CD8-positive, alpha-beta memory T cell (primary cell): ENCODE results near the gene PAXIP1. TPM values are rescaled to one million over a fixed set of nuclear protein-coding genes. Genes with fewer than 3 reads are reported as not detected.
A peak's percentile ranks its signal among the peaks of the same experiment; 100 is the strongest.

Source experiments
- CTCF ChIA-PET: fragments of 350-600 bp; sonication (Branson Sonifier 250); formaldehyde crosslinking; loops from one replicate; lab custom pipeline; 2021; ENCODE audit warnings: antibody characterized with exemption; lab: Charles Lee
- POLR2A ChIA-PET: fragments of 350-600 bp; sonication (Branson Sonifier 250); formaldehyde crosslinking; loops from one replicate; lab custom pipeline; 2021; ENCODE audit warnings: antibody characterized with exemption; lab: Charles Lee
- DNase-seq, 5 donors: peaks; one replicate each; pipeline versions ENCODE4 v3.0.0 to v3.0.0-alpha.2; 2020 to 2022; ENCODE audit warnings: mixed read lengths in 1 of 5
- H3K27ac ChIP-seq: one replicate; pipeline ENCODE4 v1.7.0; 2013; ENCODE audit warnings: low read depth, mild to moderate bottlenecking, low read length, moderate library complexity
- H3K27me3 ChIP-seq: 2 replicates; pipeline ENCODE4 v1.7.0; 2013; ENCODE audit warnings: low read length, mild to moderate bottlenecking; ENCODE audit not compliant: insufficient read depth, poor library complexity, severe bottlenecking
- H3K36me3 ChIP-seq: 2 replicates; pipeline ENCODE4 v1.7.0; 2013; ENCODE audit warnings: mild to moderate bottlenecking, low read length, moderate library complexity; ENCODE audit not compliant: insufficient read depth
- H3K4me1 ChIP-seq: 2 replicates; pipeline ENCODE4 v1.7.0; 2013; ENCODE audit warnings: mild to moderate bottlenecking, low read length, moderate library complexity; ENCODE audit not compliant: insufficient read depth
- H3K4me3 ChIP-seq: 2 replicates; pipeline ENCODE4 v1.7.0; 2013; ENCODE audit warnings: mild to moderate bottlenecking, low read length
- H3K9me3 ChIP-seq: 2 replicates; pipeline ENCODE4 v1.7.0; 2013; ENCODE audit warnings: mild to moderate bottlenecking, low read length
- H3K27ac Mint-ChIP-seq, 8 donors: one replicate each; pipeline ENCODE4 v1.8.0; 2020 to 2021; ENCODE audit warnings: mixed read lengths in 8 of 8, mild to moderate bottlenecking in 6 of 8, inconsistent platforms in 3 of 8, moderate library complexity in 3 of 8
- H3K27me3 Mint-ChIP-seq, 2 donors: one replicate each; pipeline ENCODE4 v1.8.0; 2020 to 2021; ENCODE audit warnings: mixed read lengths in 2 of 2, mild to moderate bottlenecking in 1 of 2, moderate library complexity in 1 of 2
- H3K36me3 Mint-ChIP-seq, 3 donors: one replicate each; pipeline ENCODE4 v1.8.0; 2020 to 2021; ENCODE audit warnings: mixed read lengths in 3 of 3, inconsistent platforms in 1 of 3, mild to moderate bottlenecking in 1 of 3
- H3K4me1 Mint-ChIP-seq, 3 donors: one replicate each; pipeline ENCODE4 v1.8.0; 2020 to 2021; ENCODE audit warnings: mixed read lengths in 3 of 3, inconsistent platforms in 1 of 3, mild to moderate bottlenecking in 1 of 3
- H3K4me3 Mint-ChIP-seq, 7 donors: one replicate each; pipeline ENCODE4 v1.8.0; 2020 to 2021; ENCODE audit warnings: mixed read lengths in 7 of 7, mild to moderate bottlenecking in 6 of 7, moderate library complexity in 4 of 7, inconsistent platforms in 2 of 7
- H3K9me3 Mint-ChIP-seq, 5 donors: one replicate each; pipeline ENCODE4 v1.8.0; 2020 to 2022; ENCODE audit warnings: mixed read lengths in 5 of 5, mild to moderate bottlenecking in 3 of 5, moderate library complexity in 2 of 5, inconsistent platforms in 1 of 5
- polyA plus RNA-seq: library from polyadenylated mRNA; unstranded; fragments of 300-500 nt; fragmentation: Illumina TruSeq; gene quantifications from one replicate; pipeline ENCODE4 v1.2.3, GENCODE V29; 2021
- total RNA-seq, 2 experiments: library from RNA; stranded (reverse); gene quantifications; one replicate each; pipeline ENCODE4 v1.2.3, GENCODE V29; 2021

Gene PAXIP1
- total and polyA plus RNA-seq, 3 experiments from 2014 or later = 2.0 to 25.8 (median 23.1) TPM

GRCh38 chr7:155021699-155022145 lies 18.8 kb upstream of the PAXIP1 start:
- Histone ChIP-seq H3K9me3 (no peaks in the 10 kb centered on the region), H3K4me3 (no peak overlapping the region), H3K27me3 (no peaks in the 10 kb centered on the region), H3K27ac (no peak overlapping the region), H3K36me3 (no peaks in the 10 kb centered on the region), H3K4me1 (no peaks in the 10 kb centered on the region)
- H3K4me1 Mint-ChIP-seq = no peaks in the 10 kb centered on the region
- DNase-seq = no peak
- H3K27me3 Mint-ChIP-seq = peaks cover 7 to 15% of the 10 kb centered on the region in 2 donors
- no peak overlapping the region for H3K27ac Mint-ChIP-seq
- peaks cover 0 to 1% (median 0%) of the 10 kb centered on the region in 3 donors for H3K36me3 Mint-ChIP-seq
- no peak overlapping the region for H3K4me3 Mint-ChIP-seq
- POLR2A ChIA-PET = no interaction called here
- no peaks in the 10 kb centered on the region for H3K9me3 Mint-ChIP-seq
- CTCF ChIA-PET = interaction anchor here (4.3 kb wide), 1 partner anchor 12 kb away, joined by 24 read pairs; no protein-coding TSS in a partner anchor

- no peak overlapping the region for H3K4me3 ChIP-seq
- Mint-ChIP-seq H3K4me1 (no peaks in the 10 kb centered on the region), H3K27ac (no peak overlapping the region), H3K9me3 (no peaks in the 10 kb centered on the region), H3K36me3 (peaks cover 0 to 1% (median 0%) of the 10 kb centered on the region in 3 donors), H3K4me3 (no peak overlapping the region), H3K27me3 (peaks cover 7 to 15% of the 10 kb centered on the region in 2 donors)
- no peak overlapping the region for H3K27ac ChIP-seq
- no peaks in the 10 kb centered on the region for H3K27me3 ChIP-seq
- DNase-seq = no peak
- H3K4me1 ChIP-seq = no peaks in the 10 kb centered on the region
- ChIA-PET POLR2A (no interaction called here), CTCF (interaction anchor here (4.3 kb wide), 1 partner anchor 12 kb away, joined by 24 read pairs; no protein-coding TSS in a partner anchor)
- no peaks in the 10 kb centered on the region for H3K36me3 ChIP-seq
- no peaks in the 10 kb centered on the region for H3K9me3 ChIP-seq
Measured at GRCh38 chr7:155020996-155021395, 18.1 kb upstream of the PAXIP1 start.

- Mint-ChIP-seq H3K4me1 (no peaks in the 10 kb centered on the region), H3K9me3 (no peaks in the 10 kb centered on the region), H3K27ac (no peak overlapping the region), H3K27me3 (peaks cover 0 to 10% of the 10 kb centered on the region in 2 donors), H3K4me3 (no peak overlapping the region), H3K36me3 (no peaks in the 10 kb centered on the region)
- ChIA-PET POLR2A (no interaction called here), CTCF (no interaction called here)
- Histone ChIP-seq H3K36me3 (no peaks in the 10 kb centered on the region), H3K27me3 (no peaks in the 10 kb centered on the region), H3K4me3 (no peak overlapping the region), H3K9me3 (no peaks in the 10 kb centered on the region), H3K4me1 (no peaks in the 10 kb centered on the region), H3K27ac (no peak overlapping the region)
- DNase-seq = no peak
Measured at GRCh38 chr7:155017834-155018233, 14.9 kb upstream of the PAXIP1 start.

- Histone ChIP-seq H3K9me3 (no peaks in the 10 kb centered on the region), H3K27me3 (no peaks in the 10 kb centered on the region), H3K4me3 (no peak overlapping the region), H3K27ac (no peak overlapping the region), H3K4me1 (no peaks in the 10 kb centered on the region), H3K36me3 (no peaks in the 10 kb centered on the region)
- H3K27me3 Mint-ChIP-seq = peaks cover 1 to 5% of the 10 kb centered on the region in 2 donors
- no peak for DNase-seq
- no peak overlapping the region for H3K27ac Mint-ChIP-seq
- POLR2A ChIA-PET = interaction anchor here (0.6 kb wide), 1 partner anchor 84 kb away, joined by 3 read pairs; no protein-coding TSS in a partner anchor
- H3K4me3 Mint-ChIP-seq = no peak overlapping the region
- peaks cover 0 to 1% (median 0%) of the 10 kb centered on the region in 3 donors for H3K36me3 Mint-ChIP-seq
- peaks cover 0 to 6% (median 4%) of the 10 kb centered on the region in 3 donors for H3K4me1 Mint-ChIP-seq
- CTCF ChIA-PET = interaction anchor here (1.8 to 5.0 kb wide), 3 partner anchors 9 to 96 kb away, joined by 5 to 31 read pairs (median 24); no protein-coding TSS in a partner anchor
- H3K9me3 Mint-ChIP-seq = no peaks in the 10 kb centered on the region
Measured at GRCh38 chr7:155011086-155011485, 8.2 kb upstream of the PAXIP1 start.

- H3K9me3 Mint-ChIP-seq = no peaks in the 10 kb centered on the region
- H3K27ac ChIP-seq = no peak overlapping the region
- H3K4me3 ChIP-seq = no peak overlapping the region
- CTCF ChIA-PET = interaction anchor here (1.6 to 5.0 kb wide), 4 partner anchors 11 to 96 kb away, joined by 5 to 31 read pairs (median 14); no protein-coding TSS in a partner anchor
- POLR2A ChIA-PET = no interaction called here
- no peaks in the 10 kb centered on the region for H3K9me3 ChIP-seq
- H3K36me3 ChIP-seq = no peaks in the 10 kb centered on the region
- peaks cover 3 to 9% (median 7%) of the 10 kb centered on the region in 3 donors for H3K4me1 Mint-ChIP-seq
- H3K27me3 Mint-ChIP-seq = peaks cover 0 to 1% of the 10 kb centered on the region in 2 donors
- no peaks in the 10 kb centered on the region for H3K27me3 ChIP-seq
- peak in 1 of 5 donors; percentile 13 for DNase-seq
- peak overlapping the region in 1 of 7 donors; percentile 14 for H3K4me3 Mint-ChIP-seq
- H3K4me1 ChIP-seq = peaks cover 2% of the 10 kb centered on the region
- H3K36me3 Mint-ChIP-seq = peaks cover 0 to 3% (median 0%) of the 10 kb centered on the region in 3 donors
- H3K27ac Mint-ChIP-seq = peak overlapping the region in 2 of 8 donors; percentile 1 to 40
Measured at GRCh38 chr7:155009570-155010157, 6.7 kb upstream of the PAXIP1 start.

GRCh38 chr7:155007947-155008346 lies 5.0 kb upstream of the PAXIP1 start:
- H3K4me1 Mint-ChIP-seq = peaks cover 12 to 16% (median 14%) of the 10 kb centered on the region in 3 donors
- no peaks in the 10 kb centered on the region for H3K36me3 ChIP-seq
- H3K27me3 ChIP-seq = no peaks in the 10 kb centered on the region
- no peaks in the 10 kb centered on the region for H3K9me3 Mint-ChIP-seq
- ChIA-PET POLR2A (no interaction called here), CTCF (interaction anchor here (0.7 to 5.0 kb wide), 6 partner anchors 12 to 337 kb away, joined by 3 to 31 read pairs (median 5); no protein-coding TSS in a partner anchor)
- H3K27me3 Mint-ChIP-seq = peaks cover 0 to 1% of the 10 kb centered on the region in 2 donors
- no peak overlapping the region for H3K4me3 ChIP-seq
- H3K9me3 ChIP-seq = no peaks in the 10 kb centered on the region
- no peak overlapping the region for H3K27ac ChIP-seq
- H3K36me3 Mint-ChIP-seq = peaks cover 0 to 11% (median 0%) of the 10 kb centered on the region in 3 donors
- H3K27ac Mint-ChIP-seq = no peak overlapping the region
- peaks cover 9% of the 10 kb centered on the region for H3K4me1 ChIP-seq
- H3K4me3 Mint-ChIP-seq = peak overlapping the region in 1 of 7 donors; percentile 24
- DNase-seq = peak in 2 of 5 donors; percentile 45 to 58

GRCh38 chr7:155003376-155004214 lies 671 bp upstream of the PAXIP1 start:
- H3K9me3 Mint-ChIP-seq = no peaks in the 10 kb centered on the region
- peaks cover 0 to 3% of the 10 kb centered on the region in 2 donors for H3K27me3 Mint-ChIP-seq
- Histone ChIP-seq H3K4me3 (peak overlapping the region; percentile 59), H3K27me3 (no peaks in the 10 kb centered on the region), H3K27ac (peak overlapping the region; percentile 79), H3K9me3 (no peaks in the 10 kb centered on the region), H3K36me3 (no peaks in the 10 kb centered on the region), H3K4me1 (peaks cover 16% of the 10 kb centered on the region)
- peaks cover 0 to 16% (median 0%) of the 10 kb centered on the region in 3 donors for H3K36me3 Mint-ChIP-seq
- peaks cover 8 to 22% (median 16%) of the 10 kb centered on the region in 3 donors for H3K4me1 Mint-ChIP-seq
- H3K4me3 Mint-ChIP-seq = peak overlapping the region; percentile 94 to 99 (median 96)
- H3K27ac Mint-ChIP-seq = peak overlapping the region; percentile 85 to 98 (median 95)
- DNase-seq = peak; percentile 81 to 90 (median 85)
- ChIA-PET CTCF (interaction anchor here (1.4 to 1.5 kb wide), 3 partner anchors 14 to 76 kb away, joined by 3 to 9 read pairs (median 4); no protein-coding TSS in a partner anchor), POLR2A (interaction anchor here (1.0 to 1.4 kb wide), 5 partner anchors 75 to 295 kb away, joined by 4 to 8 read pairs (median 5); partner anchors contain the start of gene INSIG1)
